Mononuclear cell (primary cell): ENCODE data around the gene PLEK. TPM values are rescaled to one million over a fixed set of nuclear protein-coding genes. Genes with fewer than 3 reads are reported as not detected.
"Not testable (repeated sequence)": the region's sequence is repeated elsewhere in the genome, so short reads cannot be mapped to it uniquely, and the experiment has no call there.

Experiments
- H3K27me3 ChIP-seq: 2 replicates; pipeline ENCODE4 v1.6.0; 2011; ENCODE audit warnings: low read length, control low read depth; ENCODE audit not compliant: insufficient read depth
- H3K4me1 ChIP-seq: 2 replicates; pipeline ENCODE4 v1.5.1; 2011; ENCODE audit warnings: mild to moderate bottlenecking, low read length, control low read depth; ENCODE audit not compliant: insufficient read depth
- H3K4me3 ChIP-seq: 2 replicates; pipeline ENCODE4 v1.5.1; 2011; ENCODE audit warnings: mild to moderate bottlenecking, low read length, moderate library complexity
- H3K9me3 ChIP-seq: 2 replicates; pipeline ENCODE4 v1.5.1; 2011; ENCODE audit warnings: low read depth, mild to moderate bottlenecking, control low read depth, low read length
- total RNA-seq: library from RNA; depleted of rRNA; stranded (reverse); fragments of >200 nt; gene quantifications from one replicate; pipeline ENCODE4 v1.2.3, GENCODE V29; 2012

The PLEK gene
- total RNA-seq, 1 donor: 474 TPM

GRCh38 chr2:68426848-68427579 is 61.9 kb downstream of the PLEK start:
- H3K27me3 ChIP-seq: no peaks in the 10 kb centered on the region
- H3K4me3 ChIP-seq: no peak overlapping the region
- peaks cover 67% of the 10 kb centered on the region for H3K4me1 ChIP-seq
- no peaks in the 10 kb centered on the region for H3K9me3 ChIP-seq

DNA sequence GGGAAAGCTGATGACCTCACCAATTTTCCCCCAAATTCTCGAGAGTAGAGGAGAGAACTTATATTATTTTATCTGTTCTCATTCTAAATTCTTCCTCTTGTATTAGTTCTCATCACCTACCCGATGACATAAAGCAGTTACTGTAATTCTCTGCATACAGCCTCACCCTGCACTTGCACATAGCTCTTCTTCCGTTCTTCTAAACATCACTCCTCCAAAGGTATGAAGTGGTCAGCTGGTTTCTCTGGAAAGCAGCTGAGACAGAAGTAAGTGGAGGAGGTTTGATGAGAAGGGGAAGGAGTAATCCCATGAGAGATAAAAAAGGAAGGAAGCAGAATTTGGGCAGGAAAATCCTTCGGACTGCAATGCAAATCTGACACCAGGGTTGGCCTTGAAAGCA is 63.0 kb downstream of the PLEK start:
- Histone ChIP-seq H3K27me3 (no peaks in the 10 kb centered on the region), H3K4me1 (peaks cover 62% of the 10 kb centered on the region), H3K4me3 (no peak overlapping the region)

GRCh38 chr2:68428746-68429145 is 63.7 kb downstream of the PLEK start:
- Histone ChIP-seq H3K9me3 (no peaks in the 10 kb centered on the region), H3K27me3 (no peaks in the 10 kb centered on the region), H3K4me1 (peaks cover 56% of the 10 kb centered on the region), H3K4me3 (no peak overlapping the region)

More for the DNA sequence above, 63.0 kb downstream of the PLEK start:
- no peaks in the 10 kb centered on the region for H3K9me3 ChIP-seq

- Histone ChIP-seq H3K27me3 (no peaks in the 10 kb centered on the region), H3K4me3 (no peak overlapping the region), H3K9me3 (no peaks in the 10 kb centered on the region), H3K4me1 (peaks cover 49% of the 10 kb centered on the region)
Observed at GRCh38 chr2:68429311-68429826, 64.3 kb downstream of the PLEK start.

GRCh38 chr2:68431316-68431972 is 66.4 kb downstream of the PLEK start:
- Histone ChIP-seq H3K27me3 (no peaks in the 10 kb centered on the region), H3K4me1 (peaks cover 34% of the 10 kb centered on the region), H3K9me3 (no peaks in the 10 kb centered on the region), H3K4me3 (no peak overlapping the region)

- no peaks in the 10 kb centered on the region for H3K9me3 ChIP-seq
- H3K27me3 ChIP-seq: no peaks in the 10 kb centered on the region
- no peak overlapping the region for H3K4me3 ChIP-seq
- H3K4me1 ChIP-seq: peaks cover 18% of the 10 kb centered on the region
Observed at GRCh38 chr2:68432696-68433658, 67.9 kb downstream of the PLEK start.

DNA sequence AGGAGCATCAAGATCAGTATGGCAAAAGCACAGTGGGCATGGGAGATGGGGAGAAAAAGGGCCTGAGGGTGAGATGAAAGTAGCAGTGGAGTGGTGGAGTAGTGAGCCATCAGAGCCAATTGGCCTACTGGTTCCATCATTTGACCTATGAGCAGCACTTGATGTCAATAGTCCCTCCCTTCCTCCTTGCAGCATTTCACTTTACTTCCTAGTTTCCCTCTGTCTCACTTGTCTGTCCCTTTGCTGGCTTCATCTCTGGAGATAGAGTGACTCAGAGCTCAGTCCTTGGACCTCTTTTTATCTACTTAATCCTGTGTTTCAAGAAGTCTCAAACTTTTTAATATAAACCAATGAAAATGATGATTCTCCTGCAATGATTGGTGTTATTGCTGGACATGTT is 69.9 kb downstream of the PLEK start:
- H3K4me3 ChIP-seq: no peak overlapping the region
- H3K9me3 ChIP-seq: no peaks in the 10 kb centered on the region
- H3K4me1 ChIP-seq: peaks cover 19% of the 10 kb centered on the region
- H3K27me3 ChIP-seq: no peaks in the 10 kb centered on the region

DNA sequence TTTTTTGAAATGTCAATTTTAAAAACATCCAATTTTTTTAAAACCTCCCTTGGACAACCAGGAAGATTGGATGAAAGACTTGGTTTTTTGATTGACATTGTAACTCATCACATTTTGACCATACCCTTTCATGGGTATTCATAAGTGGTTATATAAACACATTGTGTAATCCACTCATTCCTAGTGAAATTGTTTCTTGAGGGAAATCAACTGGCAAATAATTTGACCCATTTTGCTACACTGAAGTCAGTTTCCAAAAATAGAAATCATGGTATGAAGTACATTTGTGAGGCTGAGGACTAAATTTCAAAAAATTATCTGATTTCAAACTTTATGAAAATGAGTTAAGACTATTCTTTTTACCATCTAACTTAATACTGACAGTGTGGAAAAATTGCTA is 70.5 kb downstream of the PLEK start:
- Histone ChIP-seq H3K27me3 (no peaks in the 10 kb centered on the region), H3K4me1 (peaks cover 25% of the 10 kb centered on the region), H3K9me3 (no peaks in the 10 kb centered on the region)

GRCh38 chr2:68436270-68436669 is 71.2 kb downstream of the PLEK start:
- H3K4me1 ChIP-seq: peaks cover 31% of the 10 kb centered on the region
- no peak overlapping the region for H3K4me3 ChIP-seq
- no peaks in the 10 kb centered on the region for H3K9me3 ChIP-seq
- no peaks in the 10 kb centered on the region for H3K27me3 ChIP-seq

More for the DNA sequence above, 70.5 kb downstream of the PLEK start:
- no peak overlapping the region for H3K4me3 ChIP-seq

GRCh38 chr2:68438455-68439303 is 73.6 kb downstream of the PLEK start:
- Histone ChIP-seq H3K27me3 (no peaks in the 10 kb centered on the region), H3K4me3 (no peak overlapping the region), H3K9me3 (no peaks in the 10 kb centered on the region), H3K4me1 (peaks cover 37% of the 10 kb centered on the region)

DNA sequence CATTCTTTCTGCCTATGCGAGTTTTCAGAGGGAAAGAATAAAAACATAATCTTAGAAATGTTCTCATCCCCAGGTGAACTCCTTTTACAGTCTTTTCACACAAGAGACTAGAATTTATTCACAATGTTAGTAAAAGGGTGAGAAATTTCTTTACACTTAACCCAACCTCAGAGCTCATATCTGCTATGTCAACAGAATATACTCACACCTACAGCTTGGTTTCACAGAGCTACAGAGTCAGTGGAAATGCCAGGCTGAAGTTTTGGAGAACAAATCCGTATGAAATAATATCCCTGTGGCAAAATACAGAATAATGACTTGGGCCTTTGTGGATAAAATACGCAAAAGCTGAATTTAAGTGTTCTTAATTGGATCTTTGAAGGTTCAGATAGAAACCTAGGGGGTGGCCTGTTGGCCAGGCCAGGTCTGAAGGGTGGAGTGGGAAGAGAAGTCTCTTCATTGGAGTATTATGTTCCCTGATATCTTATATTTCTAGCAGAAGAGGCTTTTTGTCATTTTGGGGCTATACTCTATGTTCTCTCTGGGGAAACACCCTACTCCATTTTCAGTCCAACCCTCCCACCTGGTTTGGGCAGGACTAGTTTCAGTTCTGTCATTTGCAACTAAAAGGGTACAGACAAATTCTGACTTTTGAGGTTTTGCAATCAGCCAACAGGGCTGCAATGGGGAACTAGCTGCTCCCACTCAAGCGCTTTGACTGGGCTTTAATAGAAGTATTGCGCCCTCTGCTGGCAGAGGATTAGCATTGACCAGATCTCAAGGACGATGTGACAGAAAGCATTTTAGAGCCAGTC is 76.3 kb downstream of the PLEK start:
- Histone ChIP-seq H3K9me3 (no peaks in the 10 kb centered on the region), H3K4me3 (no peak overlapping the region), H3K27me3 (no peaks in the 10 kb centered on the region), H3K4me1 (peaks cover 32% of the 10 kb centered on the region)

GRCh38 chr2:68441994-68442322 is 76.9 kb downstream of the PLEK start:
- Histone ChIP-seq H3K27me3 (no peaks in the 10 kb centered on the region), H3K4me1 (peaks cover 32% of the 10 kb centered on the region), H3K4me3 (no peak overlapping the region), H3K9me3 (no peaks in the 10 kb centered on the region)

DNA sequence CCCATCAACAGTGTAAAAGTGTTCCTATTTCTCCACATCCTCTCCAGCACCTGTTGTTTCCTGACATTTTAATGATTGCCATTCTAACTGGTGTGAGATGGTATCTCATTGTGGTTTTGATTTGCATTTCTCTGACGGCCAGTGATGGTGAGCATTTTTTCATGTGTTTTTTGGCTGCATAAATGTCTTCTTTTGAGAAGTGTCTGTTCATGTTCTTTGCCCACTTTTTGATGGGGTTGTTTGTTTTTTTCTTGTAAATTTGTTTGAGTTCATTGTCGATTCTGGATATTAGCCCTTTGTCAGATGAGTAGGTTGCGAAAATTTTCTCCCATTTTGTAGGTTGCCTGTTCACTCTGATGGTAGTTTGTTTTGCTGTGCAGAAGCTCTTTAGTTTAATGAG is 81.3 kb downstream of the PLEK start:
- not testable (repeated sequence) for H3K4me3 ChIP-seq, H3K27me3 ChIP-seq, H3K9me3 ChIP-seq, H3K4me1 ChIP-seq
